PC-3 (cell line): ENCODE measurements around the gene SULT1A4. TPM values are rescaled to one million over a fixed set of nuclear protein-coding genes. Genes with fewer than 3 reads are reported as not detected.
"Not testable (repeated sequence)": the region's sequence is repeated elsewhere in the genome, so short reads cannot be mapped to it uniquely, and the experiment has no call there.

ENCODE experiments used
- ATAC-seq: fragments of 200-7000 bp; cut with Tn5 transposase; 2 replicates; pipeline ENCODE4 v1.9.1; 2020; ENCODE audit warnings: mild to moderate bottlenecking, moderate library complexity
- BruUV-seq: library from RNA; stranded (reverse); fragments of 400-500 nt; replicated peaks from 2 replicates; lab custom pipeline; 2021; lab: Mats Ljungman, UMichigan
- CTCF ChIA-PET: fragments of 300-600 bp; sonication (Branson Sonifier 250); formaldehyde crosslinking; loops from one replicate; lab custom pipeline; 2022; ENCODE audit warnings: antibody characterized with exemption; lab: Charles Lee
- POLR2A ChIA-PET: fragments of 300-600 bp; sonication (Branson Sonifier 250); formaldehyde crosslinking; loops from one replicate; lab custom pipeline; 2022; ENCODE audit warnings: antibody characterized with exemption; ENCODE audit not compliant: unreplicated experiment; lab: Charles Lee
- DNase-seq: peaks from one replicate; pipeline ENCODE4 v3.0.0-alpha.2; 2015
- H2AFZ ChIP-seq: fragments of 300-600 bp; sonication (generic); 2 replicates; pipeline ENCODE4 v1.6.0; 2016; ENCODE audit warnings: antibody characterized with exemption, low read length
- H3F3A ChIP-seq: fragments of 300-600 bp; sonication (generic); one replicate; pipeline ENCODE4 v1.6.0; 2017; ENCODE audit warnings: antibody characterized with exemption, low read length, control low read depth, mild to moderate bottlenecking; ENCODE audit not compliant: unreplicated experiment
- H3K27ac ChIP-seq: fragments of 300-600 bp; sonication (generic); 2 replicates; pipeline ENCODE4 v1.5.1; 2016; ENCODE audit warnings: mild to moderate bottlenecking, low read length
- H3K27me3 ChIP-seq: fragments of 300-600 bp; sonication (generic); 2 replicates; pipeline ENCODE4 v1.6.1; 2016; ENCODE audit warnings: low read length, mixed read lengths
- H3K36me3 ChIP-seq: fragments of 300-600 bp; sonication (generic); 2 replicates; pipeline ENCODE4 v1.6.1; 2016; ENCODE audit warnings: low read depth, mixed run types, low read length, mixed read lengths
- H3K4me1 ChIP-seq: fragments of 300-600 bp; sonication (generic); 2 replicates; pipeline ENCODE4 v1.5.1; 2016; ENCODE audit warnings: low read length; ENCODE audit not compliant: insufficient read depth
- H3K4me2 ChIP-seq: fragments of 300-600 bp; sonication (generic); 2 replicates; pipeline ENCODE4 v1.6.0; 2016; ENCODE audit warnings: low read length
- H3K4me3 ChIP-seq: fragments of 300-600 bp; sonication (generic); 2 replicates; pipeline ENCODE4 v1.5.1; 2016; ENCODE audit warnings: mild to moderate bottlenecking, low read length, mixed read lengths
- H3K79me2 ChIP-seq: fragments of 300-600 bp; sonication (generic); 2 replicates; pipeline ENCODE4 v1.6.1; 2017; ENCODE audit warnings: low read length, mixed read lengths
- H3K9ac ChIP-seq: fragments of 300-600 bp; sonication (generic); 2 replicates; pipeline ENCODE4 v1.6.0; 2016; ENCODE audit warnings: mild to moderate bottlenecking, low read length
- H3K9me2 ChIP-seq: fragments of 300-600 bp; sonication (generic); replicated peaks from 2 replicates; pipeline ENCODE4 v1.6.1; 2016; ENCODE audit warnings: mixed run types, low read length, mixed read lengths
- H3K9me3 ChIP-seq: fragments of 300-600 bp; sonication (generic); 2 replicates; pipeline ENCODE4 v1.6.1; 2016; ENCODE audit warnings: low read length, mixed read lengths
- H4K20me1 ChIP-seq: fragments of 300-600 bp; sonication (generic); 2 replicates; pipeline ENCODE4 v1.6.1; 2016; ENCODE audit warnings: low read length, mixed read lengths
- intact Hi-C: fragments of 100-400 bp; cut with micrococcal nuclease; formaldehyde crosslinking; loops from 2 replicates; pipeline ENCODE4 v1.9.0; 2023
- total RNA-seq: library from RNA; depleted of rRNA; stranded (reverse); fragments of >200 nt; gene quantifications from 2 replicates; pipeline ENCODE4 v1.2.3, GENCODE V29; 2014

Gene SULT1A4
- total RNA-seq, 1 experiment from 2014 or later = 8.3 TPM

- CTCF ChIA-PET, POLR2A ChIA-PET, H3K4me3 ChIP-seq: not testable (repeated sequence)
Measured at GRCh38 chr16:29457660-29458059, 2.1 kb upstream of the SULT1A4 start.

GRCh38 chr16:29460647-29461030 is 926 bp downstream of the SULT1A4 start:
- ATAC-seq, BruUV-seq, H3K9me2 ChIP-seq, H3K9me3 ChIP-seq, H3K4me3 ChIP-seq, H3K36me3 ChIP-seq, POLR2A ChIA-PET, DNase-seq, CTCF ChIA-PET, H2AFZ ChIP-seq, H4K20me1 ChIP-seq, H3K4me2 ChIP-seq, H3K4me1 ChIP-seq, H3F3A ChIP-seq, intact Hi-C loops, H3K9ac ChIP-seq, H3K79me2 ChIP-seq, H3K27me3 ChIP-seq, H3K27ac ChIP-seq: not testable (repeated sequence)

More at GRCh38 chr16:29457660-29458059, 2.1 kb upstream of the SULT1A4 start:
- ATAC-seq, H4K20me1 ChIP-seq, H3K27me3 ChIP-seq, BruUV-seq, H2AFZ ChIP-seq, H3K79me2 ChIP-seq, H3K4me2 ChIP-seq, H3K9me2 ChIP-seq, H3K4me1 ChIP-seq, H3F3A ChIP-seq, H3K36me3 ChIP-seq, DNase-seq, H3K27ac ChIP-seq, H3K9ac ChIP-seq, H3K9me3 ChIP-seq, intact Hi-C loops: not testable (repeated sequence)

GRCh38 chr16:29465985-29466824 is 6.5 kb downstream of the SULT1A4 start:
- intact Hi-C loops, H3K4me2 ChIP-seq, H3K27me3 ChIP-seq, H2AFZ ChIP-seq, H3K4me3 ChIP-seq, H3K9me2 ChIP-seq, DNase-seq, BruUV-seq, H3F3A ChIP-seq, H3K4me1 ChIP-seq, H3K36me3 ChIP-seq, H3K79me2 ChIP-seq, H3K9ac ChIP-seq, POLR2A ChIA-PET, H3K9me3 ChIP-seq, H3K27ac ChIP-seq, CTCF ChIA-PET, H4K20me1 ChIP-seq: not testable (repeated sequence)
- peak; percentile 21 for ATAC-seq

- H3K9me3 ChIP-seq, H3K4me1 ChIP-seq, H3K27ac ChIP-seq, H3F3A ChIP-seq, H3K27me3 ChIP-seq, CTCF ChIA-PET, H3K4me2 ChIP-seq, DNase-seq, H4K20me1 ChIP-seq, POLR2A ChIA-PET, H2AFZ ChIP-seq, H3K9ac ChIP-seq, H3K4me3 ChIP-seq, H3K36me3 ChIP-seq, H3K79me2 ChIP-seq, intact Hi-C loops, BruUV-seq, H3K9me2 ChIP-seq: not testable (repeated sequence)
- ATAC-seq = peak; percentile 16
Measured at GRCh38 chr16:29466904-29467303, 7.2 kb downstream of the SULT1A4 start.

- H3K9ac ChIP-seq, H3K4me3 ChIP-seq, H3K4me2 ChIP-seq, H3K9me2 ChIP-seq, CTCF ChIA-PET, H4K20me1 ChIP-seq, BruUV-seq, H3K27ac ChIP-seq, DNase-seq, H3K27me3 ChIP-seq, H3K36me3 ChIP-seq, H2AFZ ChIP-seq, H3F3A ChIP-seq, intact Hi-C loops, POLR2A ChIA-PET, H3K79me2 ChIP-seq, H3K9me3 ChIP-seq, H3K4me1 ChIP-seq: not testable (repeated sequence)
- peak; percentile 50 for ATAC-seq
Measured at GRCh38 chr16:29467654-29468366, 8.1 kb downstream of the SULT1A4 start.

- CTCF ChIA-PET, H3K9me3 ChIP-seq, H3K9ac ChIP-seq, H3K9me2 ChIP-seq, H2AFZ ChIP-seq, H4K20me1 ChIP-seq, POLR2A ChIA-PET, BruUV-seq, H3K27me3 ChIP-seq, intact Hi-C loops, H3K4me1 ChIP-seq, H3K4me2 ChIP-seq, H3K79me2 ChIP-seq, H3F3A ChIP-seq, H3K4me3 ChIP-seq, DNase-seq, H3K36me3 ChIP-seq: not testable (repeated sequence)
- 0 out of 2 replicates have a peak overlapping the region, but pooled peaks have one; percentile 23 for H3K27ac ChIP-seq
- peak; percentile 88 for ATAC-seq
Measured at GRCh38 chr16:29469660-29470059, 9.9 kb downstream of the SULT1A4 start.
